ENCODE measurements around the gene CPLX3. TPM values are rescaled to one million over a fixed set of nuclear protein-coding genes. Genes with fewer than 3 reads are reported as not detected.

Gene CPLX3
- polyA plus RNA-seq, 2 of the 4 experiments (the other 2 are of a cell fraction): not detected

DNA sequence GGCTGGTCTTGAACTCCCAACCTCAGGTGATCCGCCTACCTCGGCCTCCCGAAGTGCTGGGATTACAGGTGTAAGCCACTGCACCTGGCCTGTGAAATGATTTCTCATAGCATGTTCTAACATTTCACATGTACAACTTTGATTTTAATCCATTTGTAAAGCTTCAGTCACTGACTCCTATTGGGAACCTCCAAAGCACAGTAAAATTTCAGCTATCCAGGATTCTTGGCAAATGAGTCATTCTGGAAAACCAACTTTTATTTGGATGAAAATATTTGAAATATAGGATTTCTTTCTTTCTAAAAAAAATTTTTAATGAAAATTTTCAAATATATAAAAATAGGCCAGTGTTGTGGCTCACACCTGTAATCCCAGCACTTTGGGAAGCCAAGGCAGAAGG is 16.5 kb upstream of the CPLX3 start:
- Histone ChIP-seq H3K9me3 (no peaks in the 10 kb centered on the region), H3K27ac (no peak overlapping the region), H3K4me1 (peaks cover 2% of the 10 kb centered on the region; the same call in 1 of the 3 replicates), H3K4me2 (no peak overlapping the region), H3K4me3 (no peak overlapping the region)
- ChIA-PET CTCF (interaction anchor here (65.6 to 66.7 kb wide), 2 partner anchors 9 to 19 kb away, joined by 1908 read pairs; partner anchors contain the start of genes CPLX3, CSK, LMAN1L and ULK3), POLR2A (no interaction called here)
- DNase-seq (ENCODE audit: low read depth in 1 of 2, low spot score in 1 of 2) (no peak), ATAC-seq (no peak), FAIRE-seq (no peak)
- 82% methylated on average over 3 of the region's 3 CpGs for WGBS (ENCODE audit: missing lambda C conversion rate)
- TF ChIP-seq MYC (IDR thresholded peaks at IDR 0.05; ENCODE audit: borderline replicate concordance, low read length): no peak
- TF ChIP-seq NFE2L2 (conservative IDR thresholded peaks at IDR 0.05; ENCODE audit: low read length): no peak
- TF ChIP-seq ZSCAN20 (CRISPR knock-in tag; IDR thresholded peaks at IDR 0.05): no peak
- no peak for TF ChIP-seq BHLHE40 (IDR thresholded peaks at IDR 0.05; ENCODE audit: low read depth, low read length)
- no peak for TF ChIP-seq FOSB (CRISPR knock-in tag; IDR thresholded peaks at IDR 0.05)
- no peak for TF ChIP-seq JUN (IDR thresholded peaks at IDR 0.05)
- TF ChIP-seq, protein P1, sequence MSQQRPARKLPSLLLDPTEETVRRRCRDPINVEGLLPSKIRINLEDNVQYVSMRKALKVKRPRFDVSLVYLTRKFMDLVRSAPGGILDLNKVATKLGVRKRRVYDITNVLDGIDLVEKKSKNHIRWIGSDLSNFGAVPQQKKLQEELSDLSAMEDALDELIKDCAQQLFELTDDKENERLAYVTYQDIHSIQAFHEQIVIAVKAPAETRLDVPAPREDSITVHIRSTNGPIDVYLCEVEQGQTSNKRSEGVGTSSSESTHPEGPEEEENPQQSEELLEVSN (IDR thresholded peaks at IDR 0.05; ENCODE audit: borderline replicate concordance, low read depth): no peak
- TF ChIP-seq MAFK (IDR thresholded peaks at IDR 0.05; ENCODE audit: partially characterized antibody): no peak

DNA sequence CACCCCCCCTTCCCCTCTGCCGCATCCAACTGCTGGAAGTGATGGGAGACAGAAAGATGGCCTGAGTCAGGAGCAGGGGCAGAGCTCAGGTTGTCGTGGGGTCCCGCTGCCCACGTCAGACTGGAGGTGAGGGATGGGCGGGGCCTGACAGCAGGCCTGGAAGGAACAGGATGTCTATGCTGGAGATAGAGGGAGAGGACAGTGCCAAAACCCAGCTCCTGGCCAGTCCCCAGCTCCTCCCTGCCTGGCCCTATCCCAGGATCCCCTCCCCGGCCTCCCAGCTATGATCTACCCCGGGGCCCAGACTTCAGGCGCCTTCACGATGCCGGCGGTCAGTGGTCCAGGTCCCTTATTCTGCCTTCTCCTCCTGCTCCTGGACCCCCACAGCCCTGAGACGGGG is 13.9 kb upstream of the CPLX3 start, which contains the start of gene LMAN1L:
TSS of gene LMAN1L (plus strand) at position 303 of the 400 bp plus-strand sequence. CDS start at position 323, 20 bp downstream.
- 81% methylated on average over 12 of the region's 12 CpGs for WGBS (ENCODE audit: missing lambda C conversion rate)
- no peak within 1 kb of the TSS for H3K4me3 ChIP-seq
- ATAC-seq: no peak
- H3K4me2 ChIP-seq: no peak within 1 kb of the TSS
- DNase-seq (ENCODE audit: low read depth in 1 of 2, low spot score in 1 of 2): no peak
- no peaks in the 10 kb centered on the region for H3K9me3 ChIP-seq
- peaks cover 5% of the 10 kb centered on the region; the same call in 1 of the 3 replicates for H3K4me1 ChIP-seq
- H3K27ac ChIP-seq: no peak within 1 kb of the TSS
- no peak for FAIRE-seq
- ChIA-PET POLR2A (no interaction called here), CTCF (interaction anchor here (65.6 to 66.7 kb wide), 2 partner anchors 6 to 22 kb away, joined by 1908 read pairs; partner anchors contain the start of genes CPLX3, CSK, LMAN1L and ULK3)
- TF ChIP-seq JUN (IDR thresholded peaks at IDR 0.05) (no peak), HOXB5 (CRISPR knock-in tag; IDR thresholded peaks at IDR 0.05) (no peak), MAFK (IDR thresholded peaks at IDR 0.05; ENCODE audit: partially characterized antibody) (no peak), FOSB (CRISPR knock-in tag; IDR thresholded peaks at IDR 0.05) (no peak), CHD2 (IDR thresholded peaks at IDR 0.05; ENCODE audit: low read length, partially characterized antibody) (no peak), ZFP36 (IDR thresholded peaks at IDR 0.05; ENCODE audit: borderline replicate concordance, partially characterized antibody) (no peak), EHMT2 (IDR thresholded peaks at IDR 0.05; ENCODE audit: low read depth) (no peak), ESRRA (IDR thresholded peaks at IDR 0.05; ENCODE audit: borderline replicate concordance, low read length) (no peak), CBX2 (IDR thresholded peaks at IDR 0.05; ENCODE audit: borderline replicate concordance, low read depth) (no peak), POLR2AphosphoS2 (conservative IDR thresholded peaks at IDR 0.05; ENCODE audit: low read length) (no peak), EHF (CRISPR knock-in tag; IDR thresholded peaks at IDR 0.05) (no peak), MYC (IDR thresholded peaks at IDR 0.05; ENCODE audit: borderline replicate concordance, low read length) (no peak), SMC3 (IDR thresholded peaks at IDR 0.05) (no peak), JUNB (IDR thresholded peaks at IDR 0.05) (no peak)
- TF ChIP-seq, protein P2, sequence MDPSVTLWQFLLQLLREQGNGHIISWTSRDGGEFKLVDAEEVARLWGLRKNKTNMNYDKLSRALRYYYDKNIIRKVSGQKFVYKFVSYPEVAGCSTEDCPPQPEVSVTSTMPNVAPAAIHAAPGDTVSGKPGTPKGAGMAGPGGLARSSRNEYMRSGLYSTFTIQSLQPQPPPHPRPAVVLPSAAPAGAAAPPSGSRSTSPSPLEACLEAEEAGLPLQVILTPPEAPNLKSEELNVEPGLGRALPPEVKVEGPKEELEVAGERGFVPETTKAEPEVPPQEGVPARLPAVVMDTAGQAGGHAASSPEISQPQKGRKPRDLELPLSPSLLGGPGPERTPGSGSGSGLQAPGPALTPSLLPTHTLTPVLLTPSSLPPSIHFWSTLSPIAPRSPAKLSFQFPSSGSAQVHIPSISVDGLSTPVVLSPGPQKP (IDR thresholded peaks at IDR 0.05; ENCODE audit: low read depth, low read length): no peak
- TF ChIP-seq, protein P3, sequence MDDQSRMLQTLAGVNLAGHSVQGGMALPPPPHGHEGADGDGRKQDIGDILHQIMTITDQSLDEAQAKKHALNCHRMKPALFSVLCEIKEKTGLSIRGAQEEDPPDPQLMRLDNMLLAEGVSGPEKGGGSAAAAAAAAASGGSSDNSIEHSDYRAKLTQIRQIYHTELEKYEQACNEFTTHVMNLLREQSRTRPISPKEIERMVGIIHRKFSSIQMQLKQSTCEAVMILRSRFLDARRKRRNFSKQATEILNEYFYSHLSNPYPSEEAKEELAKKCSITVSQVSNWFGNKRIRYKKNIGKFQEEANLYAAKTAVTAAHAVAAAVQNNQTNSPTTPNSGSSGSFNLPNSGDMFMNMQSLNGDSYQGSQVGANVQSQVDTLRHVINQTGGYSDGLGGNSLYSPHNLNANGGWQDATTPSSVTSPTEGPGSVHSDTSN (IDR thresholded peaks at IDR 0.05): no peak
- TF ChIP-seq, protein P4, sequence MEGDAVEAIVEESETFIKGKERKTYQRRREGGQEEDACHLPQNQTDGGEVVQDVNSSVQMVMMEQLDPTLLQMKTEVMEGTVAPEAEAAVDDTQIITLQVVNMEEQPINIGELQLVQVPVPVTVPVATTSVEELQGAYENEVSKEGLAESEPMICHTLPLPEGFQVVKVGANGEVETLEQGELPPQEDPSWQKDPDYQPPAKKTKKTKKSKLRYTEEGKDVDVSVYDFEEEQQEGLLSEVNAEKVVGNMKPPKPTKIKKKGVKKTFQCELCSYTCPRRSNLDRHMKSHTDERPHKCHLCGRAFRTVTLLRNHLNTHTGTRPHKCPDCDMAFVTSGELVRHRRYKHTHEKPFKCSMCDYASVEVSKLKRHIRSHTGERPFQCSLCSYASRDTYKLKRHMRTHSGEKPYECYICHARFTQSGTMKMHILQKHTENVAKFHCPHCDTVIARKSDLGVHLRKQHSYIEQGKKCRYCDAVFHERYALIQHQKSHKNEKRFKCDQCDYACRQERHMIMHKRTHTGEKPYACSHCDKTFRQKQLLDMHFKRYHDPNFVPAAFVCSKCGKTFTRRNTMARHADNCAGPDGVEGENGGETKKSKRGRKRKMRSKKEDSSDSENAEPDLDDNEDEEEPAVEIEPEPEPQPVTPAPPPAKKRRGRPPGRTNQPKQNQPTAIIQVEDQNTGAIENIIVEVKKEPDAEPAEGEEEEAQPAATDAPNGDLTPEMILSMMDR (IDR thresholded peaks at IDR 0.05): no peak
- TF ChIP-seq, protein P5, sequence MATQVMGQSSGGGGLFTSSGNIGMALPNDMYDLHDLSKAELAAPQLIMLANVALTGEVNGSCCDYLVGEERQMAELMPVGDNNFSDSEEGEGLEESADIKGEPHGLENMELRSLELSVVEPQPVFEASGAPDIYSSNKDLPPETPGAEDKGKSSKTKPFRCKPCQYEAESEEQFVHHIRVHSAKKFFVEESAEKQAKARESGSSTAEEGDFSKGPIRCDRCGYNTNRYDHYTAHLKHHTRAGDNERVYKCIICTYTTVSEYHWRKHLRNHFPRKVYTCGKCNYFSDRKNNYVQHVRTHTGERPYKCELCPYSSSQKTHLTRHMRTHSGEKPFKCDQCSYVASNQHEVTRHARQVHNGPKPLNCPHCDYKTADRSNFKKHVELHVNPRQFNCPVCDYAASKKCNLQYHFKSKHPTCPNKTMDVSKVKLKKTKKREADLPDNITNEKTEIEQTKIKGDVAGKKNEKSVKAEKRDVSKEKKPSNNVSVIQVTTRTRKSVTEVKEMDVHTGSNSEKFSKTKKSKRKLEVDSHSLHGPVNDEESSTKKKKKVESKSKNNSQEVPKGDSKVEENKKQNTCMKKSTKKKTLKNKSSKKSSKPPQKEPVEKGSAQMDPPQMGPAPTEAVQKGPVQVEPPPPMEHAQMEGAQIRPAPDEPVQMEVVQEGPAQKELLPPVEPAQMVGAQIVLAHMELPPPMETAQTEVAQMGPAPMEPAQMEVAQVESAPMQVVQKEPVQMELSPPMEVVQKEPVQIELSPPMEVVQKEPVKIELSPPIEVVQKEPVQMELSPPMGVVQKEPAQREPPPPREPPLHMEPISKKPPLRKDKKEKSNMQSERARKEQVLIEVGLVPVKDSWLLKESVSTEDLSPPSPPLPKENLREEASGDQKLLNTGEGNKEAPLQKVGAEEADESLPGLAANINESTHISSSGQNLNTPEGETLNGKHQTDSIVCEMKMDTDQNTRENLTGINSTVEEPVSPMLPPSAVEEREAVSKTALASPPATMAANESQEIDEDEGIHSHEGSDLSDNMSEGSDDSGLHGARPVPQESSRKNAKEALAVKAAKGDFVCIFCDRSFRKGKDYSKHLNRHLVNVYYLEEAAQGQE (IDR thresholded peaks at IDR 0.05): no peak
